H9 (cell line): ENCODE results near the gene CCDC141. TPM values are rescaled to one million over a fixed set of nuclear protein-coding genes. Genes with fewer than 3 reads are reported as not detected.

ENCODE experiments used
- DNase-seq: peaks from one replicate; pipeline ENCODE4 v3.0.0-alpha.2; 2017
- H2AFZ ChIP-seq: one replicate; pipeline ENCODE4 v1.6.1; 2013; ENCODE audit warnings: mild to moderate bottlenecking, low read length, control low read depth, moderate library complexity
- H2AK5ac ChIP-seq: 2 replicates; pipeline ENCODE4 v1.6.1; 2013; ENCODE audit warnings: low read length, control low read depth, mixed read lengths; ENCODE audit not compliant: insufficient read length
- H2BK120ac ChIP-seq: one replicate; pipeline ENCODE4 v1.6.1; 2013; ENCODE audit warnings: low read depth, mild to moderate bottlenecking, low read length, control low read depth, inconsistent platforms; ENCODE audit not compliant: poor library complexity, severe bottlenecking
- H2BK12ac ChIP-seq: 2 replicates; pipeline ENCODE4 v1.6.1; 2013; ENCODE audit warnings: low read length, control low read depth, mixed read lengths, low read depth; ENCODE audit not compliant: insufficient read length
- H2BK15ac ChIP-seq: 2 replicates; pipeline ENCODE4 v1.6.1; 2013; ENCODE audit warnings: low read depth, low read length, control low read depth
- H2BK20ac ChIP-seq: one replicate; pipeline ENCODE4 v1.6.1; 2013; ENCODE audit warnings: low read depth, mild to moderate bottlenecking, low read length, control low read depth, inconsistent platforms; ENCODE audit not compliant: poor library complexity, severe bottlenecking
- H2BK5ac ChIP-seq: 2 replicates; pipeline ENCODE4 v1.6.1; 2013; ENCODE audit warnings: low read length, control low read depth, mixed read lengths; ENCODE audit not compliant: insufficient read length
- H3K14ac ChIP-seq: 2 replicates; pipeline ENCODE4 v1.6.1; 2013; ENCODE audit warnings: low read length, control low read depth; ENCODE audit not compliant: insufficient read depth
- H3K18ac ChIP-seq: 2 replicates; pipeline ENCODE4 v1.6.1; 2013; ENCODE audit warnings: low read depth, mild to moderate bottlenecking, mixed read lengths, low read length, control low read depth; ENCODE audit not compliant: insufficient read length
- H3K23ac ChIP-seq: 2 replicates; pipeline ENCODE4 v1.6.1; 2013; ENCODE audit warnings: low read length, control low read depth, mixed read lengths, low read depth; ENCODE audit not compliant: insufficient read length
- H3K23me2 ChIP-seq: 2 replicates; pipeline ENCODE4 v1.6.1; 2013; ENCODE audit warnings: low read depth, mild to moderate bottlenecking, mixed read lengths, low read length, control low read depth; ENCODE audit not compliant: insufficient read length, poor library complexity, severe bottlenecking
- H3K27ac ChIP-seq: 2 replicates; pipeline ENCODE4 v1.5.1; 2013; ENCODE audit warnings: low read length, control low read depth, mixed read lengths, low read depth; ENCODE audit not compliant: insufficient read length
- H3K27me3 ChIP-seq: 2 replicates; pipeline ENCODE4 v1.6.1; 2013; ENCODE audit warnings: low read length, control low read depth, inconsistent platforms; ENCODE audit not compliant: insufficient read depth
- H3K4ac ChIP-seq: 2 replicates; pipeline ENCODE4 v1.6.1; 2013; ENCODE audit warnings: low read depth, mild to moderate bottlenecking, control low read depth, inconsistent platforms, low read length, moderate library complexity
- H3K4me1 ChIP-seq: 2 replicates; pipeline ENCODE4 v1.6.1; 2013; ENCODE audit warnings: low read length, control low read depth, inconsistent platforms; ENCODE audit not compliant: insufficient read depth
- H3K4me2 ChIP-seq: 2 replicates; pipeline ENCODE4 v1.6.1; 2013; ENCODE audit warnings: low read length, control low read depth, mixed read lengths; ENCODE audit not compliant: insufficient read length, insufficient read depth
- H3K56ac ChIP-seq: 2 replicates; pipeline ENCODE4 v1.6.1; 2013; ENCODE audit warnings: low read depth, mild to moderate bottlenecking, mixed read lengths, low read length, control low read depth; ENCODE audit not compliant: insufficient read length
- H3K79me1 ChIP-seq: 2 replicates; pipeline ENCODE4 v1.6.1; 2013; ENCODE audit warnings: low read depth, mild to moderate bottlenecking, moderate library complexity, low read length, control low read depth, inconsistent platforms; ENCODE audit not compliant: insufficient read depth, poor library complexity, severe bottlenecking
- H3K79me2 ChIP-seq: 2 replicates; pipeline ENCODE4 v1.6.1; 2013; ENCODE audit warnings: low read length, control low read depth, inconsistent platforms; ENCODE audit not compliant: insufficient read depth
- H3K9ac ChIP-seq: 2 replicates; pipeline ENCODE4 v1.6.1; 2013; ENCODE audit warnings: low read length, control low read depth, mixed read lengths; ENCODE audit not compliant: insufficient read length; ENCODE audit errors: extremely low read depth
- H3K9me3 ChIP-seq: one replicate; pipeline ENCODE4 v1.6.1; 2013; ENCODE audit warnings: low read depth, low read length, inconsistent platforms; ENCODE audit not compliant: control insufficient read depth
- H3T11ph ChIP-seq: one replicate; pipeline ENCODE4 v1.6.1; 2013; ENCODE audit warnings: mild to moderate bottlenecking, low read length, control low read depth, inconsistent platforms
- H4K20me1 ChIP-seq: one replicate; pipeline ENCODE4 v1.6.1; 2013; ENCODE audit not compliant: control insufficient read depth, insufficient read length, insufficient read depth
- H4K5ac ChIP-seq: 2 replicates; pipeline ENCODE4 v1.6.1; 2013; ENCODE audit warnings: low read depth, mild to moderate bottlenecking, mixed read lengths, low read length, control low read depth; ENCODE audit not compliant: insufficient read length
- H4K8ac ChIP-seq: replicated peaks from 2 replicates; pipeline ENCODE4 v1.6.1; 2013; ENCODE audit warnings: low read length, control low read depth, mixed read lengths, low read depth; ENCODE audit not compliant: insufficient read length
- H4K91ac ChIP-seq: 2 replicates; pipeline ENCODE4 v1.6.1; 2013; ENCODE audit warnings: low read depth, mild to moderate bottlenecking, moderate library complexity, mixed read lengths, low read length, control low read depth; ENCODE audit not compliant: insufficient read length
- H3K27ac Mint-ChIP-seq, 3 experiments: 2 replicates in 2 of 3; 3 replicates in 1 of 3; pipeline ENCODE4 v1.8.0; 2020 to 2021; ENCODE audit warnings: mixed read lengths in 3 of 3, mild to moderate bottlenecking in 1 of 3, moderate library complexity in 1 of 3
- H3K27me3 Mint-ChIP-seq: 2 replicates; pipeline ENCODE4 v1.8.0; 2021; ENCODE audit warnings: low read depth, mild to moderate bottlenecking, moderate library complexity, mixed read lengths
- H3K36me3 Mint-ChIP-seq, 3 experiments: 2 replicates in 2 of 3; 3 replicates in 1 of 3; pipeline ENCODE4 v1.8.0; 2020 to 2021; ENCODE audit warnings: low read depth in 3 of 3, mixed read lengths in 3 of 3; ENCODE audit not compliant: insufficient read depth in 1 of 3
- H3K4me1 Mint-ChIP-seq, 2 experiments: 2 replicates each; pipeline ENCODE4 v1.8.0; 2020; ENCODE audit warnings: mixed read lengths in 2 of 2
- H3K4me3 Mint-ChIP-seq, 2 experiments: 2 replicates in 1 of 2; 3 replicates in 1 of 2; pipeline ENCODE4 v1.8.0; 2020 to 2021; ENCODE audit warnings: mild to moderate bottlenecking in 2 of 2, mixed read lengths in 2 of 2, moderate library complexity in 1 of 2
- H3K9me3 Mint-ChIP-seq, 2 experiments: 2 replicates in 1 of 2; 3 replicates in 1 of 2; pipeline ENCODE4 v1.8.0; 2020; ENCODE audit warnings: mild to moderate bottlenecking in 2 of 2, mixed read lengths in 2 of 2, moderate library complexity in 1 of 2
- CTCF ChIP-seq: fragments of 200-600 bp; sonication (generic); conservative IDR thresholded peaks from 3 replicates; pipeline ENCODE4 v1.8.0; 2021; ENCODE audit warnings: antibody characterized with exemption, mild to moderate bottlenecking
- WGBS: extraction: QIAGEN DNeasy Blood & Tissue Kit; methylation state at CpG from one replicate; pipeline ENCODE4 v1.1.7; 2013; ENCODE audit warnings: missing lambda C conversion rate, low lambda C conversion rate, mixed read lengths; ENCODE audit not compliant: insufficient read length; ENCODE audit errors: extremely low coverage; 5-methylcytosine and 5-hydroxymethylcytosine counted together
- total RNA-seq: library from RNA; stranded (reverse); gene quantifications from 2 replicates; pipeline ENCODE4 v1.2.1, GENCODE V29; 2021

CCDC141 gene
- total RNA-seq, 1 experiment from 2014 or later, result 1.0 TPM

DNA sequence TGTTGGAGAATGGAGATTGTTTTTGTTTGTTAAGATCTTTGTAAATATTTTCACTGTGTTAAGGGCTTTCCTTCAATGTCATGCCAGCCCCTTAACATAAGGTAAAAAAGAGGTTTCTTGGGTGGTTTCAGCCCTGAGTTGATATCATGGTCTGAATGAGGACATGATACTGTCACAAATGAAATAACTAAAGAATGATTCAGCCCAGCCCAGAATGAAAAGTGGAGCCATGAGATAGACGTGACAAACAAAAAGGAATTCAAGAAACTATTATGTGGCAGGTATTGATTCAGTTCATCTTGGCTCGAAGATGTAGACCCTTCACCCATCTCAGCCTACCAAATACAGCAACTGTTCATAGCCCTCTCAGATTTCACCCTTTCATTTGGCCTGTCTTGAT, 154.1 kb downstream of the CCDC141 start:
- Histone ChIP-seq H3K27me3 (no peaks in the 10 kb centered on the region), H2BK15ac (no peak overlapping the region), H3K4me1 (no peaks in the 10 kb centered on the region), H3K14ac (no peak overlapping the region), H3T11ph (no peak overlapping the region), H3K23me2 (no peaks in the 10 kb centered on the region), H3K9ac (no peak overlapping the region), H2BK120ac (no peak overlapping the region), H4K20me1 (no peaks in the 10 kb centered on the region), H2BK5ac (no peak overlapping the region), H3K27ac (no peak overlapping the region), H2BK20ac (no peak overlapping the region), H3K56ac (no peak overlapping the region), H3K9me3 (no peaks in the 10 kb centered on the region), H3K4me2 (no peak overlapping the region), H3K79me2 (no peaks in the 10 kb centered on the region), H3K4ac (no peak overlapping the region), H4K8ac (no peak overlapping the region), H2AFZ (no peak overlapping the region), H3K18ac (no peak overlapping the region), H2AK5ac (no peak overlapping the region), H4K91ac (no peak overlapping the region), H2BK12ac (no peak overlapping the region), H3K79me1 (no peaks in the 10 kb centered on the region), H4K5ac (no peak overlapping the region), H3K23ac (no peak overlapping the region)
- Mint-ChIP-seq H3K27ac (no peak overlapping the region), H3K36me3 (no peaks in the 10 kb centered on the region), H3K27me3 (no peaks in the 10 kb centered on the region), H3K9me3 (no peaks in the 10 kb centered on the region), H3K4me3 (no peak overlapping the region), H3K4me1 (peaks cover 0 to 8% of the 10 kb centered on the region in 2 experiments; a peak in 3 of 4 replicates)
- WGBS, result no CpG with 5 or more reads among the region's 2 CpGs
- DNase-seq, result no peak
- no peak for TF ChIP-seq CTCF
